HT-29 (cell line): Measurements from ENCODE around the gene ESPNL. TPM values are rescaled to one million over a fixed set of nuclear protein-coding genes. Genes with fewer than 3 reads are reported as not detected.
A peak's percentile ranks its signal among the peaks of the same experiment; 100 is the strongest.

Source experiments
- DNase-seq: peaks from one replicate; pipeline ENCODE4 v3.0.0-alpha.2; 2015; ENCODE audit warnings: low spot score
- total RNA-seq: library from RNA; depleted of rRNA; stranded (reverse); fragments of >200 nt; shearing (Covaris generic); gene quantifications from 2 replicates; pipeline ENCODE4 v1.2.3, GENCODE V29; 2014

The ESPNL gene
- total RNA-seq, 1 experiment from 2014 or later = not detected

DNA sequence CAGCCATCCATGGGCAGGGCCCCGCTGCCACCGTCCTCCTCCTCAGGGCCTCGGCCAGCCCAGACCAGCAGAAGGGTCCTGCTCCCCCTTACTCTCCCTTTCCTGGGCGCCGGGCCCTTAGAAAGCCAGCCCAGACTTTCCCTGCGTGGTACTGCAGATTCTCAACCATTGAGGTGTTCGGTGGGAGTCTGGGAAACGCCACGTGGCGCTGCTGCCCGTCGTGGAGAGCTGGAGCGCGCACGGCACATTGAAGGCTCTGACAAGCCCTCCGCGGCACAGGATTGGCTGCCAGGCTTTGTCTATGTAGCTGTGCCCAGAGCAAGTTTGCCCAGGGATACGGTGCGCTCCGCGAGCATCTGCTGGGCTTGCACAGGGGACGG lies 27.9 kb downstream of the ESPNL start:
- DNase-seq = no peak

DNA sequence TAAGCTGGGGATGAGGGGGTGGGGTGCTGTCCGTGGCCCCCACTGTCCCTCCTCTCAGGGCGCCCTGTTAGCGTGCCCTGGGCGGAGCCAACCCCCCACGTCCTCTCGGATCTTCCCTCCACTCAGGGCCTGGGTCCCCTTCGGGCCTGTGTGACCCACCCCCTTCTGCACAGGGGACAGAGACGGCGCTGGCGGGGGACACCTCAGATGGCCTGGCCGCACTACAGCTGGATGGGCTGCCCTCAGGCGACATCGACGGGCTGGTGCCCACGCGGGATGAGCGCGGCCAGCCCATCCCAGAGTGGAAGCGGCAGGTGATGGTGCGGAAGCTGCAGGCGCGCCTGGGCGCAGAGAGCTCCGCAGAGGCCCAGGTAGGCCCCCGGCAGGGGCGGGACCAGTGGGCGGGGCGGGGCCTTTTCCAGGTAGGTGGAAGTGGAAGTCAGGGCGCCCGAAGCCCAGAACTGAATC lies 28.4 kb downstream of the ESPNL start:
- no peak for DNase-seq

DNA sequence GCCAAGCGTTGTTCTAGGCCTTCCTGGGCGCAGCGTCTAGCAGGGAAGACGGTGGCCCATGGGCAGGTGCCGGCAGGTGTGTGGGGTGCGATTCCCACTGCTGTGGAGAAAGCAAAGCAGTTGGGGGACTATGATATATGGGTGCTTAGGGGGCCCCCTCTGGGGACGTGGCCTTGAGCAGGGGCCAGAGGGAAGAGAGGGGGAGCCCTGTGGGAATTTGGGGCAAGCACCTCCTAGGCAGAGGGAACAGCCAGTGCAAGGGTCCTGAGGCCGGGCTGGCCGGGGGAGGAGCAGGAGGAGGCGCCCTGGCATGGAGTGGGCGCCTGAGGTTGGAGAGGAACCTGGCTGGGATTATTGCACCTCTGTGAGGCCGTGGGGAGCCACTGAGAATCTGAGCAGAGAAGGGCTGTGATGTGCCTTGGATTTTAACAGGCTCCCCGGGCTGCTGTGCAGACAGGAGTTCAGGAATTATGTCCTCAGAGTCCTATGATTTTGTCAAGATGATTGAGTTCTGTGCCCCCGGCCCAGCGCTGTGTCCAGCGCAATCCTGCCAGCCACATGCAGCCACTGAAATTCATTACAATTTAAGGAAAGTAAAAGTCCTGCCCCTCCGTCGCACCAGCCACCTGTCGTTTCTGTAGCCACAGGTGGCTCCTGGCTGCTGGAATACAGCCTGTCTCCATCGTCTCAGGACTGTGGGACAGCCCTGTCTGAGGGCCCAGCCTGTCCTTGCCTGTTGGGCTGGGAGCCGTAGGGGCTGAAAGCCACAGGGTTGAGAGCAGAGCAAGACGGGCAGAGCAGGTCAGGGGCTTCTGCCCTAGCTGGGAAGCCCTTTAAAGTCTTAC lies 29.2 kb downstream of the ESPNL start:
- no peak for DNase-seq

DNA sequence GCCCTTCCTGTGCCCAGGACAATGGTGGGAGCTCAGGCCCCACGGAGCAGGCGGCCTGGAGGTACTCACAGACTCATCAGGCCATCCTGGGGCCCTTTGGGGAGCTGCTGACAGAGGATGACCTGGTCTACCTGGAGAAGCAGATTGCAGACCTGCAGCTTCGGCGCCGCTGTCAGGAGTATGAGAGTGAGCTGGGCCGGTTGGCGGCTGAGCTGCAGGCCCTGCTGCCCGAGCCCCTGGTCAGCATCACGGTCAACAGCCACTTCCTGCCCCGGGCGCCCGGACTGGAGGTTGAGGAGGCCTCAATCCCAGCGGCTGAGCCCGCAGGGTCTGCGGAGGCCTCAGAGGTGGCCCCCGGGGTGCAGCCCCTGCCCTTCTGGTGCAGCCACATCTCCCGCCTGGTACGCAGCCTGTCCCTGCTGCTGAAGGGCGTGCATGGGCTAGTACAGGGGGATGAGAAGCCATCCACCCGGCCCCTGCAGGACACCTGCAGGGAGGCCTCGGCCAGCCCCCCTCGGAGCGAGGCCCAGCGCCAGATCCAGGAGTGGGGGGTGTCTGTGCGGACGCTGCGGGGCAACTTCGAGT lies 30.1 kb downstream of the ESPNL start:
- no peak for DNase-seq

DNA sequence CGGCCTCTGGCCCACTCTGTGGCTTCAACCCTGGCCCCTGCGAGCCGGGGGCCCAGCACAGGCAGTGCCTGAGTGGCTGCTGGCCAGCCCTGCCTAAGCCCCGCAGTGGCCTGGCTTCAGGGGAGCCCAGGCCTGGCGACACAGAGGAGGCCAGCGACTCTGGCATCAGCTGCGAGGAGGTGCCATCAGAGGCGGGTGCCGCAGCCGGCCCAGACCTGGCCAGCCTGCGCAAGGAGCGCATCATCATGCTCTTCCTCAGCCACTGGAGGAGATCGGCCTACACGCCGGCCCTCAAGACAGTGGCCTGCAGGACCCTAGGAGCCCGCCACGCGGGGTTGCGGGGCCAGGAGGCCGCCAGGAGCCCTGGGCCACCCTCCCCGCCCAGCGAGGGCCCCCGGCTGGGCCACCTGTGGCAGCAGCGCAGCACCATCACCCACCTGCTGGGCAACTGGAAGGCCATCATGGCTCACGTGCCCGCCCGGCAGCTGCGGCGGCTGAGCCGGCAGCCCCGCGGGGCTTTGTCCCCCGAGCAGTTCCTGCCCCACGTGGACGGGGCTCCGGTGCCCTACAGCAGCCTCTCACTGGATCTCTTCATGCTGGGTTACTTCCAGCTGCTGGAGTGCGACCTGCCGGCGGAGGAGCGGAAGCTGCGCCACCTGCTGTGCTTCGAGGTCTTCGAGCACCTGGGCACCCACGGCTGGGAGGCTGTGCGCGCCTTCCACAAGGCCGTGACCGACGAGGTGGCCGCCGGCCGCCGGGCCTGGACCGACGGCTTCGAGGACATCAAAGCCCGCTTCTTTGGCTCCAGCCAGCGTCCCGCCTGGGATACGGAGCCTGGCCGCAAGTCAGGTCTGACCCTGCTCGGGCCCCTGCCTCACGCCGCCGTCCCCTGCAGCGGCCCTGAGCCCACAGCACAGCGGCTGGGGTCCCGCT lies 30.8 kb downstream of the ESPNL start:
- no peak for DNase-seq

DNA sequence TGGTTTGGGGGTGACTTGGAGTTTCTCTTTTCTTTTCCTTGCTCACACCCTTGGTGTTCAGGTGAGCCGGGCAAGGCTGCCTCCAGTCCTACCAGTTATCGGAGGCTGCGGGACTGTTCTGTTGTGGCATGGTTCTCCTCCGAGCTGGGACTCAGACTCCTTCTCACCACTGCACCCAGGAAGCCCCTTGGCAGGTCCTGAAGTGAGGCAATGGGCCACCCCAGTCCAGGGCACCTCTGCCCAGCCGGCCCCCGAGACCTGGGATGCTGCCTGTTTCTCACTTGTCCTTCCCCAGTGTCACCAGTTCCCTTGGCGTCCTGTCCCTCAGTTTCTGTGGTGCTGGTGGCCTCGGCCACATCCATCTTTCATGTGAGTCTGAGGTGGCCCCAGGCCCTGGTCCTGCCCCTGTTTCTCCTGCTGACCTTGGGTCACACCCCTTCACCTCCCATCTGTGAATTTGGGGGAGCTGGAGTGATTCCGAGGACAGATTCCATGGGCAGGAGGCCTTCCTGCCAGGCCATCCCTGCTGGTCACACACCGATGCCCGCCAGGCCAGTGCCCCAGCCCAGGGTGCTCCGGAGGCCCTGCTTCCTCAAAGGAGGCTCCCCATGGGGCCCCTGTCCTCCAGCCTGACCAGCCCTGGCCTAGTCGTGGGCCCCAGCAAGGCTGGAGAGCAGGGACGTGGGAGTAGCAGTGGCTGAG lies 31.8 kb downstream of the ESPNL start:
- DNase-seq = no peak

DNA sequence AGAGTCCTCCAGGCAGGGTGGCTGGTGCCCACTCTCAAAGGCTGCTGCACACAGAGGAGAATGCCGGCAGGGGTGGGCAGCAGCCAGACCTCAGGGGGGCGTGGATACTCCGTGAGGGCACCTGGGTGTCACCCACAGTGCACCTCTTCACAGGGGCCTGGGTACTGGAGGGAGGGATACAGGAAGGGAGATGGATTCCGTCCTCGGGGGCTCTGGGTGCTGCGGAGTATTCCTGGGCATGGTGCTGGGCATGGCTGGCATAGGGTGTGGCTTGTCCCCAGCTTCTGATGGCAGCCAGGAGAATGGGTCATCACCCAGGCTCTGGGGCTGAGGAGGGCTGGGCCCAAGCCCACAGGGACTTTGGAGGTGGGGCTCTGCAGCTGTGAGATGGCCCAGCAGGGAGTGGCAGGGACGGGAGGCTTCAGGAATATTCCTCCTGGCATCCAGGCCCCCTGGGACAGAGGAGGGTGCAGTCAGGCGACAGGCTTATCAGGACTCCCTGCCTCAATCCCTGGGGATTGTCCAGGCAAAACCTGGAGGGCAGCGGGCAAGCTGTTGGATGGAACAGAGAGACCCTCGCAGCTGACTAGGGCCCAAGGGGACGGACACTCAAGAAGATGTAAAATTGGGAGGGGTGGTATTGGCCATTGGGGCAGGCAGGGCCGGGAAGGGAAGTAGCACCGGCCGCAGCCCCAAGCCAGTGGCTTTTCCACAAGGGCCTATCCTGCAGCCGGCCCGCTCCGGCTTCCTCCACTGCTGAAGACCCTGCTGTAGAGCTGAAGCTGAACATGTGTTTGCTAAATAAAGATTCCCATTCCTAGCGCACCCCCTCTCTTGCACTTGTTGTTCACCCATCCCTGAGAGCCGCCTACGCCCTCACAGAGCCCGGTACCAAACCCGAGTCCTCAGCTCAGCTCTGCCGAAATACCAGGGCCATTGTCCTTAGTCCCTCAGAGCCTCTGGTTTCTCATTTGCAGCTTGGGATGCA lies 32.6 kb downstream of the ESPNL start:
- no peak for DNase-seq

DNA sequence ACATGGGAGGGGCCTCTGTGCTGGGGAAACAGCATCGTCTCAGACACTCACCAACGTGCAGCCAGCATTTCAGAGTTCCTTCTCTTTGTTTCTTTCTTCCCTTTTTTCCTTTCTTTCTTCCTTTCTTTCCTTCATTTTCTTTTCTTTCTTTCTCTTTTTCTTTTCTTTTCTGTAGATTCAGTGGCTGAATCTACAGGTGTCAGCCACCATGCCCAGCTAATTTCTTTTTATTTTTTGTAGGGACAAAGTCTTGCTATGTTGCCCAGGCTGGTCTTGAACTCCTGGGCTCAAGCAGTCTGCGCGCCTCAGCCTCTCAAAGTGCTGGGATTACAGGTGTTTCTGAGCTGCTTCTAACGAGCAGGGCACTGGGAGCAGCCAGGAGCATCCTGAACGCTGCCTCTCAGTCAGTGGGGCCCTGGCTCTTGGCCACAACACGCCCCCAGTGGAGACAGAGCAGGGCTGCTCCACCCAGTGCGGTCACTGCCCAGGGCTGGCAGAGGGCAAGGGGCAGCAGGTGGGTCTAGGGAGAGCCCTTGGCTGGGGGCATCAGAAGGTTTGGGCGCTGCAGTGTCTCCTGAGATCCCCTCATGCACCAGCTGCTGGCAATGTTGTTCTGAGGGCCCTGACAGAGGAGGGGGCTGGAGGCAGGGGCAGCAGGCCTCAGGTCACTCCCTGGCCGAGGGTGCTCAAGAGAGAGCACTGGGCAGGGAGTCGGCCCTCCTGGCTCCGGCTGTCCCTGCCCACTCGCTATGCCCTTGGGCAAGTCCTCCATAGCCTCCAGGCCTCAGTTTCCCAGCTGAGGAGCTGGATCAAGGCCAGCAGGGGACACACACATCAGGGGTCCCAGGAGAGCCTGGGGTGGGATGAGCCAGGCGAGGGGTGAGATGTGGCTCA lies 33.6 kb downstream of the ESPNL start:
- no peak for DNase-seq

DNA sequence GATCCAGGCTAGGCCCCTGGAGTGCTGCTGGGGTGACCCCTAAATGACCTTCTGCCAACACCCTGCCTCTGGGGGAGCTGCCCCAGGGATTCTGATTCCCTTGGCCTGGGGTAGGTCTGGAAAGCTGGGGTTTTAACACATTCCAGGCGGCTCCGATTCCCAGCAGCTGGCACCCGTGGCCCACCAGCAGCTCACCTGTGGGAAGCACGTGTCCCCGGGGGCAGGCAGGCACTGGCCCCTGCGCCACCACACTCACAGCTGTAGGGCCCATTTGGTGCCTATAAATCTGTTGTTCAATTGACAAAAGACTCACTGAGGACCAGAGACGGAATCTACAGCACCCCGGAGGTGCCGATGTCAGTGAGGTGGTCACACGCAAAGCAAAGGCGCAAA lies 34.2 kb downstream of the ESPNL start:
- DNase-seq = no peak

DNA sequence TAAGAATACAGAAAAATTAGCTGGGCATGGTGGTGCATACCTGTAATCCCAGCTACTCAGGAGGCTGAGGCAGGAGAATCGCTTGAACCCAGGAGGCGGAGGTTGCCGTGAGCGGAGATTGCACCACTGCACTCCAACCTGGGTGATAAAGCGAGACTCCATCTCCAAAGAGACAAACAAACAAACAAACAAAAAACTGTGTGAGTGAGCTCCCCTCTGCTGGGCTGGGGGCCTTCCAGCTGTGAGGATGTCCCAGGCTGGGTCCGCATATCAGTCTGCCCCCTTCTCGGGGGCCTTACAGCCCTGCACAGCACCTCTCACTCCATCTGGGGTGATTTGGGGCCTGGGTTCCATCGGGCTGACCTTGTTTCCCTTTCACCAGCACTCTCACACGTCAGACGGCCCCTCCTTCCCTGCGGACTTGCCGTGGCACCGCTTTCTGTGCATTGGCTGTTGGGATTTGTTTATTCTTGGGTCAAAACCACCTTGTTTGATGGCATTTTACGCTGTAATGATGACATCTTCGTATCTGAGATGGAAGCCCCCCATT lies 35.5 kb downstream of the ESPNL start:
- DNase-seq = no peak

DNA sequence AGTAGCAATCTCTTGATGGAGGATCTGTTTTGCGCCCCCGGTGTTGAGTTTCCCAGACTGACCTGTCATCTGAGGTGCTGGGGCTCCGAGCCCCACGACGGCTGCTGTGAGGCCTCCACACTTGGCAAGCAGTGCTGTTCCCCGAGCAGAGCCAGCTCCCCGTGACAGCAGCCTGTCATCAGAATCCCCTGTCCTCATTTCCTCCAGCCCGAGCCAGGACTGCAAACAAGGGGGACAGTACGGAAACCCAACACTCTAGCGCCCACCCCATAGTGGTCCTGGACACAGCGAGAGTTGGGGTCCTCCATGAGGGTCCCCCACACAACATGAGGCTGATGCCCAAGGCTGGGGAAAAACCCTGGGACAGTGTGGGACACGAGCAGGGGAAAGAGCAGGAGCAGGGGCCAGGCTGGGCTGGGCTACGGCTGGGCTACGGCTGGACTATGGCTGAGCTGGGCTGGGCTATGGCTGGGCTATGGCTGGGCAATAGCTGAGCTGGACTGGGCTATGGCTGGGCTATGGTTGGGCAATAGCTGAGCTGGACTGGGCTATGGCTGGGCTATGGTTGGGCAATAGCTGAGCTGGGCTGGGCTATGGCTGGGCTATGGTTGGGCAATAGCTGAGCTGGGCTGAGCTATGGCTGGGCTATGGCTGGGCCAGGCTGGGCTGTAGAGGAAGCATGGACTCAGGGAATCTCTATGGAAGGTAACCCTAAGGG lies 36.8 kb downstream of the ESPNL start:
- DNase-seq = peak; percentile 39

DNA sequence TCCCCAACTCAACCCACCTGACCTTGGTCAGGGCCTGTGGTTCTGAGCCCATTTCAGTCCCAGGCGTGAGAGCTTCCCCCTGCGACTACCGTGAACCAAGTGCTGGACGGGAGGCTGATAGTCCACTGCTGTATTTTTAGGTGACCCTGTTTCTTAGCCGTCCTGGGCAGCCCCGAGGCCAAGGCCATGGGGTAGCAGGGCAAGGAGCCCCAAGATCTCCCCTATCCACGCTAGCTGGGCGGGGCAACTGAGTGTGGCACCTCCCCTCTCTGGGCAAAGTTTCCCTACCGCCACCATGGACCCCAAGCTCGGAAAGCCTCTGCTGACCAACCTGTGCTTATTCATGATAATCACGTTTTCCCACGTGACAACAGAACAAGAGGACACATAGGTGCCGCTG lies 37.7 kb downstream of the ESPNL start:
- DNase-seq = no peak

DNA sequence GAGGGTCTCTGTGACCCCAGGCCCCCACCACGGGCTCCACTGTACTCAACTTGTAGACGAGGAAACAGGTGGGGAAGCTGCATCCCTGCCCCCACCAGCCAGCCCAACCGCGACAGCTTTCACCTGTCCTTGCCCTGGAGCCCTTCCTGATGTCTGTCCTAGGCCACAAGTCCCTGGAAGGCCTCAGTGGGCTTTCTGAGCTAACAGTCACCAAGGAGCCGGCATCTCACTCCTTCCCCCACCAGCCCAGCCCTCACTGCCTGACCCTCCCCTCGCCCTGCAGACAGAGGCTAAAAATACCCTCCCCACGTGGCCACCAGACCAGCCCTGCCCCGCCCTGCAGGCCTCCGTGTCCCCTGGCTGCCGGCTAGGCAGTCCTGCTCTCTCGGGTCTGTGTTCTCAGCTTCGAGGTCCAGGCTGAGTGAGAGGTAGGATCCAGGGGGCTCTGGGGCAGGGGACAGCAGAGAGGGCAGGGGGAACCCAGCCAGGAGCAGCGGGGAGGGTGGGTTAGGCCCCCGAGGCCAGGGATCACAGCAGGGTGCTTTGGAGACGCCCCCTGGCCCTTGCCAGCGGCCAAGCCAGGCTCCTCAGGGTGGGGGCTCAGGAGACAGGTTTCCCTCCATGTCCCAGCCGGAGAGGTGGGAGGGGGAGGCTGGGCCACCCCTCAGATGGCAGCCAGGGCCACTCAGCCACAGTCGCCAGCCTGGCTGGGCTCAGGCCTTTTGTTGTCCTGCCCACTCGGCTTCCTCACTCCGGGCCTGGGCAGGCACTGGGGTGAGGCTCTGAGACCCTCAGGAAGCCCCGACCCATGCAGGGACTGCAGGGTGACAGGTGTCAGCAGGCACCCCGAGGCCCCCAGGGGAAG lies 38.4 kb downstream of the ESPNL start, which contains the start of gene KLHL30:
Gene KLHL30 (plus strand): TSS at position 338 of the 865 bp plus-strand sequence. CDS start 2,087 bp downstream, outside the sequence.
- DNase-seq = peak; percentile 37

DNA sequence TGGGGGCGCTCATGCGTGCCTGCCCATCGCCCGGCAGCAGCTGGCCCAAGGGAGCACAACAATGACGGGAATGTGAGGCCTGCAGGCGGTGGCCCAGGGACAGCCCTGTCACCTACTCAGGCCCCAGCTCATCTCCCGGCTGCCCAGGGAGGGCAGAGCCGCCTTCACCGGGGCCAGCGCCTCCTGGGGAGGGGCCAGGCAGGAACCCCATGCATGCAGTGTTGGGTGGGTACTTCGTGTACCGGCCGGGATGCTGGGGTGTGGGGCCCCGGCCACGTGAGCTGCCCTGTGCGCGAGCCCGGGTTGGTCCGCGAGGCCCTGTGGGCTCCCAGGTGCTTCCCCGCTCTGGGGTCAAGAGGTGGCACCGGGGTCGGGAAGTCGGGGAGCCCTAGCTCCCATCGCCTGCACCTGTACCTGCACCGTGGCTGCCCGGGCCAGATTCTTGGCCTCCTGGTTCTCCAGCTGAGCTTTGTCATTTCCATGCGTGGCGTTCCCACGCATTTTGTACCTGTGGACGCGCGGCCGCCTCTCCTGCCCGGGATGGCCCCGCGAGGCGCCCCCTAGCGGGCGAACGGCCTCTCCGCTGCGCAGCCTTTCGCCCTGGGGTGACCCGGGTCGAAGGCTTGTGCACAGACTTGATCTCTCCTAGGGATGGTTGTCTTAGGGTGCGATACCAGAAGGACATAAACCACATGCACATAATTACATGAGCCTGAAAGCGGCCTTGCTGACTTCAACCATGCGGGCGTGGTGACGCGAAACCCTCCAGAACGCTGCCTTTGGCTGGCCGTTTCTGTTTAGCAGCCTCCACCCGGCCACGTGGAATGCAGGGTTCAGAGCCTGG lies 39.3 kb downstream of the ESPNL start:
- DNase-seq = peak; percentile 24

DNA sequence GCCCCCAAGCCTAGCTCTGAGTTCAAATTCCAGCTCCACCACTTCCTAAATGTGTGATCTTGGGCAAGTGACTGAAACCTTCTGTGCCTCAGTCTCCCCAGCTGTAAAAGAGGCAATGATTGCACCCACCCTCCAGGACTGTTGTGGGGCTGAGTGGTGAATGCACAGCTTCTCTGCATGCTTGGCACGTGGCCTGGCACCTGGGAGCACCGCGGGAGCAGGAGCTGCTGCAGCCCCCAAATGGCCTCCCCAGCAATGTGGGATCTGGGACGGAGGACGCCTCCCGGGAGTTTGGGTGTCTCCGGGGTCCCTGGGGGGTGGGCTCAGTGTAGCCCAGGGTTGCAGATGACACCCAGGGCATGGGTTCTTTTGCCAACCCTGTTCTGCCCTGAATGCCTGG lies 39.9 kb downstream of the ESPNL start:
- DNase-seq = no peak
